ENCODE results near the gene SEC24B. TPM values are rescaled to one million over a fixed set of nuclear protein-coding genes. Genes with fewer than 3 reads are reported as not detected.
A peak's percentile ranks its signal among the peaks of the same experiment; 100 is the strongest.
"Not testable (repeated sequence)": the region's sequence is repeated elsewhere in the genome, so short reads cannot be mapped to it uniquely, and the experiment has no call there.

SEC24B gene
- total RNA-seq, 1 experiment from 2014 or later: 27.1 TPM

DNA sequence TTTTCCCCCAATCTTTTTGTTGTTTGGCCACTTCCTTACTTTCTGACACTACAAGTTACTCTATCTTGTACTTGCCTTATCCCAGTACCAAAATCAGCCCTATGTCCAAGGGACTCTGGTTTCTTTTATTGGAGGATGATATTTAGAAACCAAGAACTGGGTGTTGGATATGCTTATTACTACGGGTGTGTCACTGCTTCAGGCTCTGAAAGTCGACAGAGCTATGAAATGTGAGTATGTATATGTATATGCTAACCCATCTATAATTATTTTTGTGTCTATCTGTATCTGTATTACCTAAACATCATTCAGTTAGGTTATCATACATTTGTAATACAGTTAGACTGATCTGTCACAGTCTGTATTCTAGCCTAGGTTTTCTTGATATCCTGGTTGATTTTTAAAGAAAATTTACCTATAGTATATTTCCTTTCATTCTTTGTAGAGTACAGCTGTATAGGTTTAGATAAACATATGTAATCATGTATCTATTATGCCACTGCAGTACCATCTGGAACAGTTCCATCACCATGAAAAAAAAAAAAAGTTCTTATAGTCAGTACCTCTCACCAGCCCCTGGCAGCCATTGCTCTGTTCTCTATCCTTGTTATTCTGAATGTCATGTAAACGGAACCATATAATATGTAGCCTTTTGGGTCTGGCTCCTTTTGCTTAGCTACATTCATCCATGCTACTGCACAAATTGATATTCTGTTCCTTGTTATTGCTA is 18.1 kb downstream of the SEC24B start:
- H3K27ac Mint-ChIP-seq: no peak overlapping the region
- Histone ChIP-seq H2AK5ac (ENCODE audit: insufficient read length, low read length) (no peak overlapping the region), H3T11ph (ENCODE audit: low read length) (no peak overlapping the region), H3K79me2 (ENCODE audit: insufficient read depth, low read length) (peaks cover 7% of the 10 kb centered on the region; the same call in 1 of the 2 replicates), H3K27me3 (ENCODE audit: insufficient read depth, low read length) (no peaks in the 10 kb centered on the region), H2BK120ac (ENCODE audit: low read depth, low read length, poor library complexity, severe bottlenecking) (no peak overlapping the region), H3K27ac (ENCODE audit: insufficient read length, low read depth, low read length) (no peak overlapping the region), H3K9me3 (ENCODE audit: control insufficient read depth, low read depth, low read length) (no peaks in the 10 kb centered on the region), H3K14ac (ENCODE audit: insufficient read depth, low read length) (no peak overlapping the region), H4K20me1 (ENCODE audit: control insufficient read depth, insufficient read depth, insufficient read length) (no peaks in the 10 kb centered on the region), H2BK20ac (ENCODE audit: low read depth, low read length, poor library complexity, severe bottlenecking) (no peak overlapping the region), H2BK12ac (ENCODE audit: insufficient read length, low read depth, low read length) (no peak overlapping the region), H3K23ac (ENCODE audit: insufficient read length, low read depth, low read length) (no peak overlapping the region), H2AFZ (ENCODE audit: low read length) (no peak overlapping the region), H3K4me2 (ENCODE audit: insufficient read depth, insufficient read length, low read length) (no peak overlapping the region), H3K4me1 (ENCODE audit: insufficient read depth, low read length) (no peaks in the 10 kb centered on the region; the same call in 1 of the 2 replicates), H4K91ac (ENCODE audit: insufficient read length, low read depth, low read length) (no peak overlapping the region), H3K56ac (ENCODE audit: insufficient read length, low read depth, low read length) (no peak overlapping the region), H2BK15ac (ENCODE audit: low read depth, low read length) (no peak overlapping the region), H3K4ac (ENCODE audit: low read depth, low read length) (no peak overlapping the region), H3K79me1 (ENCODE audit: insufficient read depth, low read depth, low read length, poor library complexity, severe bottlenecking) (no peaks in the 10 kb centered on the region), H2BK5ac (ENCODE audit: insufficient read length, low read length) (no peak overlapping the region), H3K9ac (ENCODE audit: extremely low read depth, insufficient read length, low read length) (no peak overlapping the region), H4K8ac (replicated peaks; ENCODE audit: insufficient read length, low read depth, low read length) (no peak overlapping the region), H4K5ac (ENCODE audit: insufficient read length, low read depth, low read length) (no peak overlapping the region), H3K23me2 (ENCODE audit: insufficient read length, low read depth, low read length, poor library complexity, severe bottlenecking) (no peaks in the 10 kb centered on the region), H3K18ac (ENCODE audit: insufficient read length, low read depth, low read length) (no peak overlapping the region)
- no peak overlapping the region for H3K4me3 Mint-ChIP-seq
- DNase-seq: no peak
- no peaks in the 10 kb centered on the region for H3K27me3 Mint-ChIP-seq (ENCODE audit: low read depth)
- no CpG with 5 or more reads among the region's 3 CpGs for WGBS (ENCODE audit: extremely low coverage, insufficient read length, low lambda C conversion rate)
- peaks cover 49 to 67% (median 51%) of the 10 kb centered on the region in 3 experiments for H3K36me3 Mint-ChIP-seq (ENCODE audit: insufficient read depth in 1 of 3, low read depth in 3 of 3)
- TF ChIP-seq, protein P1, sequence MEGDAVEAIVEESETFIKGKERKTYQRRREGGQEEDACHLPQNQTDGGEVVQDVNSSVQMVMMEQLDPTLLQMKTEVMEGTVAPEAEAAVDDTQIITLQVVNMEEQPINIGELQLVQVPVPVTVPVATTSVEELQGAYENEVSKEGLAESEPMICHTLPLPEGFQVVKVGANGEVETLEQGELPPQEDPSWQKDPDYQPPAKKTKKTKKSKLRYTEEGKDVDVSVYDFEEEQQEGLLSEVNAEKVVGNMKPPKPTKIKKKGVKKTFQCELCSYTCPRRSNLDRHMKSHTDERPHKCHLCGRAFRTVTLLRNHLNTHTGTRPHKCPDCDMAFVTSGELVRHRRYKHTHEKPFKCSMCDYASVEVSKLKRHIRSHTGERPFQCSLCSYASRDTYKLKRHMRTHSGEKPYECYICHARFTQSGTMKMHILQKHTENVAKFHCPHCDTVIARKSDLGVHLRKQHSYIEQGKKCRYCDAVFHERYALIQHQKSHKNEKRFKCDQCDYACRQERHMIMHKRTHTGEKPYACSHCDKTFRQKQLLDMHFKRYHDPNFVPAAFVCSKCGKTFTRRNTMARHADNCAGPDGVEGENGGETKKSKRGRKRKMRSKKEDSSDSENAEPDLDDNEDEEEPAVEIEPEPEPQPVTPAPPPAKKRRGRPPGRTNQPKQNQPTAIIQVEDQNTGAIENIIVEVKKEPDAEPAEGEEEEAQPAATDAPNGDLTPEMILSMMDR (conservative IDR thresholded peaks at IDR 0.05): no peak
- H3K4me1 Mint-ChIP-seq: peaks cover 17 to 27% of the 10 kb centered on the region in 2 experiments; a peak in 3 of 4 replicates
- H3K9me3 Mint-ChIP-seq: peaks cover 19 to 20% of the 10 kb centered on the region in 2 experiments

DNA sequence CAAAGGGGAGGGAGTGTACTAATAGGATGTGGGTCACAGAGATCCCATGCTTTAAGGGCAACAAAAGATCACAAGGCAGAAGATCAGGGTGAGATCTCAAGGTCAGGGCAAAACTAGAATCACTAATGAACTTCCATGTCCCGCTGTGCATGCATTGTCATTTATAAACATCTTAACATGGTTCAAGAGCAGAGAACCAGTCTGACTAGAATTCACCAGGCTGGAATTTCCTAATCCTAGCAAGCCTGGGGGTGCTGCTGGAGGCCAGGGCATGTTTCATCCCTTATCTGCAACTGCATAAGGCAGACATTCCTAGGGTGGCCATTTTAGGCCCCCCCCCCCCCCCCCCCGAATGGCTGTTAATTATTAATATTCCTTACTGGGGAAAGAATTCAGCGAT is 19.5 kb downstream of the SEC24B start:
- H3K27me3 ChIP-seq (ENCODE audit: insufficient read depth, low read length); H2BK15ac ChIP-seq (ENCODE audit: low read depth, low read length); H2BK5ac ChIP-seq (ENCODE audit: insufficient read length, low read length); H3K9ac ChIP-seq (ENCODE audit: extremely low read depth, insufficient read length, low read length); H3K27ac ChIP-seq (ENCODE audit: insufficient read length, low read depth, low read length); H2BK12ac ChIP-seq (ENCODE audit: insufficient read length, low read depth, low read length); H3K9me3 ChIP-seq (ENCODE audit: control insufficient read depth, low read depth, low read length); H3K56ac ChIP-seq (ENCODE audit: insufficient read length, low read depth, low read length); H4K91ac ChIP-seq (ENCODE audit: insufficient read length, low read depth, low read length); H3K27me3 Mint-ChIP-seq (ENCODE audit: low read depth); H2AK5ac ChIP-seq (ENCODE audit: insufficient read length, low read length); H3K14ac ChIP-seq (ENCODE audit: insufficient read depth, low read length); H2AFZ ChIP-seq (ENCODE audit: low read length); H2BK20ac ChIP-seq (ENCODE audit: low read depth, low read length, poor library complexity, severe bottlenecking); H4K5ac ChIP-seq (ENCODE audit: insufficient read length, low read depth, low read length); H3K4ac ChIP-seq (ENCODE audit: low read depth, low read length); H3K79me1 ChIP-seq (ENCODE audit: insufficient read depth, low read depth, low read length, poor library complexity, severe bottlenecking); H3T11ph ChIP-seq (ENCODE audit: low read length); H3K23me2 ChIP-seq (ENCODE audit: insufficient read length, low read depth, low read length, poor library complexity, severe bottlenecking); H3K4me3 Mint-ChIP-seq; H2BK120ac ChIP-seq (ENCODE audit: low read depth, low read length, poor library complexity, severe bottlenecking); H3K4me1 ChIP-seq (ENCODE audit: insufficient read depth, low read length); H4K20me1 ChIP-seq (ENCODE audit: control insufficient read depth, insufficient read depth, insufficient read length); H3K23ac ChIP-seq (ENCODE audit: insufficient read length, low read depth, low read length); H3K4me2 ChIP-seq (ENCODE audit: insufficient read depth, insufficient read length, low read length); H3K18ac ChIP-seq (ENCODE audit: insufficient read length, low read depth, low read length); H4K8ac ChIP-seq (replicated peaks; ENCODE audit: insufficient read length, low read depth, low read length): not testable (repeated sequence)
- Mint-ChIP-seq H3K9me3 (peaks cover 19 to 23% of the 10 kb centered on the region in 2 experiments), H3K27ac (peak overlapping the region in 1 of 3 experiments; percentile 76; a peak in 2 of 7 replicates), H3K4me1 (peaks cover 17 to 27% of the 10 kb centered on the region in 2 experiments; a peak in 3 of 4 replicates), H3K36me3 (ENCODE audit: insufficient read depth in 1 of 3, low read depth in 3 of 3) (peaks cover 46 to 63% (median 51%) of the 10 kb centered on the region in 3 experiments)
- peaks cover 12% of the 10 kb centered on the region for H3K79me2 ChIP-seq (ENCODE audit: insufficient read depth, low read length)
- DNase-seq: peak; percentile 33
- WGBS (ENCODE audit: extremely low coverage, insufficient read length, low lambda C conversion rate): no CpG with 5 or more reads among the region's 3 CpGs

All from H9 (cell line).